ENCODE data around the gene LSM2. TPM values are rescaled to one million over a fixed set of nuclear protein-coding genes. Genes with fewer than 3 reads are reported as not detected.

The LSM2 gene
- polyA plus RNA-seq, 2 of the 4 experiments (the other 2 are of a cell fraction) = 54.7 to 59.6 TPM

DNA sequence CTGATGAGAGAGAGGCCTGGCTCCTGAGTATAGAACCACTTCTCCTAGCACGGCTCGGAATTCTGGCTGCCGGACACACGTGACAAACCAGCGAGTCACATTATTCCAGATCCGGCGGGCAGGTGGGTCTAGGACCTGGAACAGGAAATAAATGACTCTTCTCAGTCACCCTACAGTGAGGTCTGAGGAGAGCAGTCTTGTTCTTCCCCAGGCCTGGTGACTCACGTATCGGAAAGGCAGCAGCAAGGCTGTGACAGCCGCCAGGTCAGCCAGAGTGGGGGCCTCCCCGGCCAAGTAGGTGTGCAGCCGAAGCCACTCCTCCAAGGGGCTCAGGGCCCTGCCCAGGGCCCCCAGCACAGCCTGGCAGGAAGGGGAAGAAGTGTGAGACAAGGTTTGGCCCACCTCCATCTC, 14.0 kb downstream of the LSM2 start:
- no peaks in the 10 kb centered on the region for H3K9me3 ChIP-seq
- 82% methylated on average over 8 of the region's 12 CpGs for WGBS (ENCODE audit: missing lambda C conversion rate)
- peak overlapping the region in 1 of 2 experiments; percentile 58; a peak in 3 of 6 replicates for H3K27ac ChIP-seq
- ChIA-PET POLR2A (interaction anchor here (1.6 to 1.9 kb wide), 2 partner anchors 23 to 54 kb away, joined by 3 to 8 read pairs; partner anchors contain the start of genes HSPA1A and HSPA1L), CTCF (interaction anchor here (1.0 to 2.8 kb wide), 4 partner anchors 8 to 22 kb away, joined by 3 to 17 read pairs (median 6); partner anchors contain the start of gene LSM2)
- H3K4me3 ChIP-seq = no peak overlapping the region
- FAIRE-seq (no peak), DNase-seq (ENCODE audit: low read depth in 1 of 2, low spot score in 1 of 2) (peak in 1 of 2 experiments; percentile 27), ATAC-seq (no peak)
- TF ChIP-seq NFE2L2 (conservative IDR thresholded peaks at IDR 0.05; ENCODE audit: low read length) (no peak), SREBF2 (IDR thresholded peaks at IDR 0.05) (no peak), HEYL (CRISPR knock-in tag; IDR thresholded peaks at IDR 0.05) (no peak), POLR2A (IDR thresholded peaks at IDR 0.05; ENCODE audit: low read length) (no peak), FOSL2 (IDR thresholded peaks at IDR 0.05) (no peak), FOSL2 (CRISPR knock-in tag; IDR thresholded peaks at IDR 0.05) (0 out of 2 replicates have a peak, but pooled peaks have one; percentile 5)
- TF ChIP-seq, protein P1, sequence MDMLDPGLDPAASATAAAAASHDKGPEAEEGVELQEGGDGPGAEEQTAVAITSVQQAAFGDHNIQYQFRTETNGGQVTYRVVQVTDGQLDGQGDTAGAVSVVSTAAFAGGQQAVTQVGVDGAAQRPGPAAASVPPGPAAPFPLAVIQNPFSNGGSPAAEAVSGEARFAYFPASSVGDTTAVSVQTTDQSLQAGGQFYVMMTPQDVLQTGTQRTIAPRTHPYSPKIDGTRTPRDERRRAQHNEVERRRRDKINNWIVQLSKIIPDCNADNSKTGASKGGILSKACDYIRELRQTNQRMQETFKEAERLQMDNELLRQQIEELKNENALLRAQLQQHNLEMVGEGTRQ (IDR thresholded peaks at IDR 0.05) = no peak
- H3K4me2 ChIP-seq = no peak overlapping the region
- peaks cover 23% of the 10 kb centered on the region; the same call in 2 of the 3 replicates for H3K4me1 ChIP-seq

DNA sequence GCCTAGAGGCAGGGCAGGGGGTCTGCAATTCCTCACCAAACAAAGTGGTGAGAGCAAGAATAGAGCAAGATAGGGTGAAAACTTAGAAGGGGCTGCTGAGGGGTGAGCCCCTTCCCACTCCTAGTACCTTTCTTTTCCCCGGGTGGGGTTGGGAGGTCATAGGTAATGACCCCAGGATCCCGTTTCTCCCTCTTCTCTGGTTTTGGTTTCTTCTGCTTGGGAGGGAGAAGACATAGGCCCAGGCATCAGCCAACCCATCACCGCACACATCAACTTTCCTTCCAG, 14.7 kb downstream of the LSM2 start:
- WGBS (ENCODE audit: missing lambda C conversion rate) = 87% methylated on average over 3 of the region's 3 CpGs
- no peak for DNase-seq (ENCODE audit: low read depth in 1 of 2, low spot score in 1 of 2)
- Histone ChIP-seq H3K27ac (no peak overlapping the region), H3K4me1 (peaks cover 23% of the 10 kb centered on the region; the same call in 2 of the 3 replicates), H3K4me3 (no peak overlapping the region), H3K9me3 (no peaks in the 10 kb centered on the region), H3K4me2 (no peak overlapping the region)
- ChIA-PET POLR2A (interaction anchor here (1.4 to 1.9 kb wide), 3 partner anchors 23 to 53 kb away, joined by 3 to 8 read pairs (median 6); partner anchors contain the start of genes HSPA1A, HSPA1B and HSPA1L), CTCF (interaction anchor here (1.0 to 2.8 kb wide), 11 partner anchors 11 to 73 kb away, joined by 3 to 18 read pairs (median 7); partner anchors contain the start of genes CLIC1, DDAH2 and LSM2)
- no peak for FAIRE-seq
- TF ChIP-seq ZC3H11A (IDR thresholded peaks at IDR 0.05) (no peak), RAD21 (conservative IDR thresholded peaks at IDR 0.05 in 1 of 2, IDR thresholded peaks at IDR 0.05 in 1 of 2) (no peak), FOSB (CRISPR knock-in tag; IDR thresholded peaks at IDR 0.05) (no peak), SREBF2 (IDR thresholded peaks at IDR 0.05) (no peak), KDM5A (IDR thresholded peaks at IDR 0.05) (no peak), RFX5 (IDR thresholded peaks at IDR 0.05) (no peak), TFCP2L1 (CRISPR knock-in tag; IDR thresholded peaks at IDR 0.05) (no peak), ZFP36 (IDR thresholded peaks at IDR 0.05; ENCODE audit: borderline replicate concordance, partially characterized antibody) (no peak), CEBPB (IDR thresholded peaks at IDR 0.05) (no peak), RARB (CRISPR knock-in tag; IDR thresholded peaks at IDR 0.05) (no peak), GATA3 (IDR thresholded peaks at IDR 0.05; ENCODE audit: borderline replicate concordance) (no peak), RNF2 (IDR thresholded peaks at IDR 0.05; ENCODE audit: borderline replicate concordance, low read depth) (no peak), NR3C1 (IDR thresholded peaks at IDR 0.05) (no peak), RCOR1 (IDR thresholded peaks at IDR 0.05; ENCODE audit: low read depth, low read length) (no peak), JUNB (IDR thresholded peaks at IDR 0.05) (no peak), EHF (CRISPR knock-in tag; IDR thresholded peaks at IDR 0.05) (no peak)
- TF ChIP-seq, protein P2, sequence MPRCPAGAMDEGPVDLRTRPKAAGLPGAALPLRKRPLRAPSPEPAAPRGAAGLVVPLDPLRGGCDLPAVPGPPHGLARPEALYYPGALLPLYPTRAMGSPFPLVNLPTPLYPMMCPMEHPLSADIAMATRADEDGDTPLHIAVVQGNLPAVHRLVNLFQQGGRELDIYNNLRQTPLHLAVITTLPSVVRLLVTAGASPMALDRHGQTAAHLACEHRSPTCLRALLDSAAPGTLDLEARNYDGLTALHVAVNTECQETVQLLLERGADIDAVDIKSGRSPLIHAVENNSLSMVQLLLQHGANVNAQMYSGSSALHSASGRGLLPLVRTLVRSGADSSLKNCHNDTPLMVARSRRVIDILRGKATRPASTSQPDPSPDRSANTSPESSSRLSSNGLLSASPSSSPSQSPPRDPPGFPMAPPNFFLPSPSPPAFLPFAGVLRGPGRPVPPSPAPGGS (IDR thresholded peaks at IDR 0.05) = no peak
- no peak for ATAC-seq

DNA sequence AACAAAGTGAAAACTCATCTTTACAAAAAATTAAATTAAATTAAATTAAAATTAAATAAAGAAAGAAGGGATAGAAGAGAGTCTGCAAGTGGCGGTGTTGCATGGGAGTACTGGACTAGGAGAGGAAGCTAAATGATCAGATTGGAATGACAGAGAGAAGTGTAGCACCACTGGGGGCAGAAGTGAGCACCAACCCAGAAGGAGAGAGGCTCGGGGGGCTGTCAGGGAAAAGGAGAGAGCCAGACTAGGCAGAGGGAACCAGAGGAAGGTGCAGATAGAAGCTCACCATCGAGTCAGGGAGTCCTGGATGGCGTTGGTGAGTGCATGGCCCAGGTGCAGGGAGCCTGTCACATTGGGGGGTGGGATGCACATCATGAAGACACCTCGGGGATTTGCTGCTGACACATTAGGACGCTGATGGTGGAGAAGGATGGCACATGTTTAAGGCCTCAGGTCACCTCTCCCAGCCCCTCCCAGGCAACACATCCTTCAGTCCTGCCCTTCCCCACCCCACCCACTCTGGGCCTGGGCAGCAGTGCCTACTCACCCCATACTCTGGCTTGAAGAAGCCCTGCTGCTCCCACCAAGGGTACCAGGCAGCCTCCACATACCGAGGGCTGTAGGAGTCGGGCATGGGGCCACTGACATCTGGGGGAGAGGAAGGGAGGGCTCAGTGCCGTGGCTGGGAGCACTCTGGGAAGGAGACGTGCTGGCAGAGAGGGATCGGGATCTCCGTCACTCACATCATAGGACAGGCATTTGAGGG, 15.3 kb downstream of the LSM2 start:
- TF ChIP-seq HOXA7 (CRISPR knock-in tag; IDR thresholded peaks at IDR 0.05) (no peak), MAFK (IDR thresholded peaks at IDR 0.05; ENCODE audit: partially characterized antibody) (no peak), RFX5 (IDR thresholded peaks at IDR 0.05) (no peak), TP53 (CRISPR knock-in tag; IDR thresholded peaks at IDR 0.05) (no peak), SMC3 (IDR thresholded peaks at IDR 0.05) (0 out of 3 replicates have a peak, but pooled peaks have one; percentile 22)
- TF ChIP-seq, protein P3, sequence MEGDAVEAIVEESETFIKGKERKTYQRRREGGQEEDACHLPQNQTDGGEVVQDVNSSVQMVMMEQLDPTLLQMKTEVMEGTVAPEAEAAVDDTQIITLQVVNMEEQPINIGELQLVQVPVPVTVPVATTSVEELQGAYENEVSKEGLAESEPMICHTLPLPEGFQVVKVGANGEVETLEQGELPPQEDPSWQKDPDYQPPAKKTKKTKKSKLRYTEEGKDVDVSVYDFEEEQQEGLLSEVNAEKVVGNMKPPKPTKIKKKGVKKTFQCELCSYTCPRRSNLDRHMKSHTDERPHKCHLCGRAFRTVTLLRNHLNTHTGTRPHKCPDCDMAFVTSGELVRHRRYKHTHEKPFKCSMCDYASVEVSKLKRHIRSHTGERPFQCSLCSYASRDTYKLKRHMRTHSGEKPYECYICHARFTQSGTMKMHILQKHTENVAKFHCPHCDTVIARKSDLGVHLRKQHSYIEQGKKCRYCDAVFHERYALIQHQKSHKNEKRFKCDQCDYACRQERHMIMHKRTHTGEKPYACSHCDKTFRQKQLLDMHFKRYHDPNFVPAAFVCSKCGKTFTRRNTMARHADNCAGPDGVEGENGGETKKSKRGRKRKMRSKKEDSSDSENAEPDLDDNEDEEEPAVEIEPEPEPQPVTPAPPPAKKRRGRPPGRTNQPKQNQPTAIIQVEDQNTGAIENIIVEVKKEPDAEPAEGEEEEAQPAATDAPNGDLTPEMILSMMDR (IDR thresholded peaks at IDR 0.05) = peak; percentile 49
- ChIA-PET CTCF (interaction anchor here (0.9 to 2.8 kb wide), 15 partner anchors 11 to 93 kb away, joined by 3 to 18 read pairs (median 4); partner anchors contain the start of genes CLIC1, DDAH2, HSPA1A and HSPA1L), POLR2A (interaction anchor here (0.5 to 1.9 kb wide), 4 partner anchors 24 to 52 kb away, joined by 3 to 8 read pairs (median 4); partner anchors contain the start of genes HSPA1A, HSPA1B and HSPA1L)
- Histone ChIP-seq H3K4me2 (no peak overlapping the region), H3K4me3 (no peak overlapping the region), H3K9me3 (no peaks in the 10 kb centered on the region), H3K4me1 (peaks cover 23% of the 10 kb centered on the region; the same call in 2 of the 3 replicates), H3K27ac (no peak overlapping the region)
- ATAC-seq = peak; percentile 38 to 70; a peak in 3 of 6 replicates
- peak; percentile 33 to 77 for DNase-seq (ENCODE audit: low read depth in 1 of 2, low spot score in 1 of 2)
- no peak for FAIRE-seq
- 69% methylated on average over 12 of the region's 12 CpGs for WGBS (ENCODE audit: missing lambda C conversion rate)

Measured in A549 (cell line).